GM23338 (cell line): ENCODE measurements around the gene TPO. TPM values are rescaled to one million over a fixed set of nuclear protein-coding genes. Genes with fewer than 3 reads are reported as not detected.
A peak's percentile ranks its signal among the peaks of the same experiment; 100 is the strongest.

Experiments used
- ATAC-seq: fragments of 200-7000 bp; cut with Tn5 transposase; 3 replicates; pipeline ENCODE4 v1.9.1; 2020
- DNase-seq: peaks from one replicate; pipeline ENCODE4 v3.0.0-alpha.2; 2015; ENCODE audit warnings: low spot score
- H2AFZ ChIP-seq: fragments of 200-600 bp; sonication (generic); 2 replicates; pipeline ENCODE4 v1.8.0; 2016; ENCODE audit warnings: antibody characterized with exemption, mild to moderate bottlenecking, moderate library complexity
- H3F3A ChIP-seq: fragments of 200-600 bp; sonication (generic); replicated peaks from 2 replicates; pipeline ENCODE4 v1.8.0; 2017; ENCODE audit warnings: antibody characterized with exemption, mixed run types, low read depth
- H3K27ac ChIP-seq: fragments of 200-600 bp; sonication (generic); 2 replicates; pipeline ENCODE4 v1.6.1; 2016; ENCODE audit warnings: low read depth
- H3K27me3 ChIP-seq: fragments of 200-600 bp; sonication (generic); 2 replicates; pipeline ENCODE4 v1.8.0; 2016; ENCODE audit warnings: mild to moderate bottlenecking, mixed run types, moderate library complexity; ENCODE audit not compliant: insufficient read depth
- H3K36me3 ChIP-seq: fragments of 200-600 bp; sonication (generic); 2 replicates; pipeline ENCODE4 v1.8.0; 2016; ENCODE audit warnings: mild to moderate bottlenecking; ENCODE audit not compliant: insufficient read depth
- H3K4me1 ChIP-seq: fragments of 200-600 bp; sonication (generic); 2 replicates; pipeline ENCODE4 v1.8.0; 2016; ENCODE audit warnings: mild to moderate bottlenecking, moderate library complexity; ENCODE audit not compliant: insufficient read depth
- H3K4me2 ChIP-seq: fragments of 200-600 bp; sonication (generic); 2 replicates; pipeline ENCODE4 v1.7.1; 2017; ENCODE audit warnings: mixed run types
- H3K4me3 ChIP-seq: fragments of 200-600 bp; sonication (generic); 2 replicates; pipeline ENCODE4 v1.6.1; 2016; ENCODE audit warnings: mixed run types
- H3K79me2 ChIP-seq: fragments of 200-600 bp; sonication (generic); replicated peaks from 2 replicates; pipeline ENCODE4 v1.8.0; 2017; ENCODE audit warnings: mild to moderate bottlenecking; ENCODE audit not compliant: insufficient read depth
- H3K9me2 ChIP-seq: fragments of 200-600 bp; sonication (generic); 2 replicates; pipeline ENCODE4 v1.8.0; 2017; ENCODE audit not compliant: insufficient read depth
- H4K20me1 ChIP-seq: fragments of 200-600 bp; sonication (generic); replicated peaks from 2 replicates; pipeline ENCODE4 v1.8.0; 2017; ENCODE audit warnings: mild to moderate bottlenecking; ENCODE audit not compliant: insufficient read depth
- H3K27ac Mint-ChIP-seq: 2 replicates; pipeline ENCODE4 v1.8.0; 2020; ENCODE audit warnings: inconsistent platforms, mild to moderate bottlenecking, moderate library complexity, mixed read lengths
- H3K27me3 Mint-ChIP-seq: 3 replicates; pipeline ENCODE4 v1.8.0; 2022; ENCODE audit warnings: low read depth, mild to moderate bottlenecking, moderate library complexity, mixed read lengths, inconsistent platforms; ENCODE audit not compliant: insufficient read depth, poor library complexity
- H3K36me3 Mint-ChIP-seq: 3 replicates; pipeline ENCODE4 v1.8.0; 2021; ENCODE audit warnings: low read depth, mild to moderate bottlenecking, inconsistent platforms, moderate library complexity, mixed read lengths
- H3K4me1 Mint-ChIP-seq: 3 replicates; pipeline ENCODE4 v1.8.0; 2020; ENCODE audit warnings: mild to moderate bottlenecking, inconsistent platforms, mixed read lengths
- H3K4me3 Mint-ChIP-seq: 3 replicates; pipeline ENCODE4 v1.8.0; 2021; ENCODE audit warnings: moderate library complexity, mild to moderate bottlenecking, inconsistent platforms, mixed read lengths
- H3K9me3 Mint-ChIP-seq: 3 replicates; pipeline ENCODE4 v1.8.0; 2020; ENCODE audit warnings: moderate library complexity, mild to moderate bottlenecking, inconsistent platforms, mixed read lengths
- EZH2 ChIP-seq: fragments of 200-600 bp; sonication (generic); IDR thresholded peaks from one replicate; pipeline ENCODE4 v1.8.0; 2017; ENCODE audit warnings: antibody characterized with exemption, mild to moderate bottlenecking, low read depth; ENCODE audit not compliant: unreplicated experiment
- EZH2phosphoT487 ChIP-seq: fragments of 200-600 bp; sonication (generic); IDR thresholded peaks from one replicate; pipeline ENCODE4 v1.8.1; 2018; ENCODE audit warnings: antibody characterized with exemption; ENCODE audit not compliant: unreplicated experiment
- JUNB ChIP-seq: IDR thresholded peaks from one replicate; pipeline ENCODE4 v1.6.1; 2016; ENCODE audit warnings: antibody characterized with exemption; ENCODE audit not compliant: unreplicated experiment
- NANOG ChIP-seq: IDR thresholded peaks from 2 replicates; pipeline ENCODE4 v1.6.1; 2016; ENCODE audit warnings: antibody characterized with exemption, borderline replicate concordance
- POLR2AphosphoS5 ChIP-seq: IDR thresholded peaks from 2 replicates; pipeline ENCODE4 v1.6.1; 2016; ENCODE audit warnings: antibody characterized with exemption, low read depth
- STAT1 ChIP-seq: IDR thresholded peaks from one replicate; pipeline ENCODE4 v1.6.1; 2016; ENCODE audit warnings: antibody characterized with exemption; ENCODE audit not compliant: unreplicated experiment
- ZNF114 ChIP-seq: fragments of 250-450 bp; sonication (Bioruptor Pico); IDR thresholded peaks from 2 replicates; pipeline ENCODE4 v1.5.0; 2020; ENCODE audit warnings: mild to moderate bottlenecking, moderate library complexity
- polyA plus RNA-seq: library from polyadenylated mRNA; unstranded; fragments of >200 nt; fragmentation: Nextera tagmentation; extraction: Ambion mirVana; gene quantifications from 2 replicates; pipeline ENCODE4 v1.2.1, GENCODE V29; 2016
- total RNA-seq: library from RNA; depleted of rRNA; stranded (reverse); fragments of >200 nt; shearing (Covaris generic); gene quantifications from 2 replicates; pipeline ENCODE4 v1.2.3, GENCODE V29; 2014
- TF ChIP-seq, protein P1 (sequence below), 2 experiments: fragments of 200-600 bp in 1 of 2; sonication (generic) in 1 of 2; conservative IDR thresholded peaks; 2 replicates each; pipeline versions ENCODE4 v1.5.1 to v1.6.1; 2016 to 2017; ENCODE audit warnings: antibody characterized with exemption in 2 of 2, low read depth in 2 of 2, mild to moderate bottlenecking in 2 of 2, moderate library complexity in 1 of 2
- TF ChIP-seq, protein P2 (sequence below): fragments of 250-450 bp; sonication (Bioruptor Pico); IDR thresholded peaks from 2 replicates; pipeline ENCODE4 v1.5.0; 2020; ENCODE audit warnings: mild to moderate bottlenecking, moderate library complexity

TPO gene
- total and polyA plus RNA-seq, 2 experiments from 2014 or later: 0.74 TPM; not detected in 1

DNA sequence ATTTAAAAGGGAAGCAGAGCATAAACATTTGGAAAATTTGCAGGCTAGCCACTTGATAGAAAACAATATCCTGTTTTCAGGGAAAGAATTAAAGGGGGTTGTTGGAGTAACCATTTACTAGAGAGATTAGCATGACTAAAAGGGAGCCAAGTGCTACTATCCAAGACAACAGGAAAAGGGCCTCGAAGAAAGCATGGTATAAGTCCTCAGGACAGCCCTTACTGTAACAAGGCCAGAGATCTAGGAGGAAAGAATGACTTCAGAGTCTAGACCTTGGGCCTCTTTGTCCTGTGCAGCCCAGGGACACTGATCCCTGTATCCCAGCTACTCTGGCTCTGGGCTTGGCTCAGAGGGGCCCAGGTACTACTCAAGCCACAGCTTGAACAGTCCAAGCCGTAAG lies 16.6 kb downstream of the TPO start:
- no peak overlapping the region for H3K4me3 ChIP-seq
- H2AFZ ChIP-seq: no peak overlapping the region
- Mint-ChIP-seq H3K27me3 (peaks cover 12% of the 10 kb centered on the region), H3K27ac (no peak overlapping the region), H3K4me3 (no peak overlapping the region), H3K9me3 (peaks cover 10% of the 10 kb centered on the region), H3K36me3 (no peaks in the 10 kb centered on the region; the same call in 2 of the 3 replicates), H3K4me1 (peaks cover 19% of the 10 kb centered on the region)
- H3K27me3 ChIP-seq: no peaks in the 10 kb centered on the region
- H3F3A ChIP-seq: no peaks in the 10 kb centered on the region
- peak; percentile 17 for DNase-seq
- no peaks in the 10 kb centered on the region for H3K36me3 ChIP-seq
- ATAC-seq: peak; percentile 50
- no peaks in the 10 kb centered on the region for H3K79me2 ChIP-seq
- H3K4me1 ChIP-seq: peaks cover 7% of the 10 kb centered on the region; the same call in 1 of the 2 replicates
- no peak overlapping the region for H3K27ac ChIP-seq
- H3K9me2 ChIP-seq: peaks cover 5% of the 10 kb centered on the region; the same call in 1 of the 2 replicates
- no peaks in the 10 kb centered on the region for H4K20me1 ChIP-seq
- TF ChIP-seq JUNB: no peak
- no peak for TF ChIP-seq EZH2
- no peak for TF ChIP-seq EZH2phosphoT487
- TF ChIP-seq NANOG: no peak
- TF ChIP-seq POLR2AphosphoS5: no peak
- TF ChIP-seq STAT1: no peak
- TF ChIP-seq, protein P1, sequence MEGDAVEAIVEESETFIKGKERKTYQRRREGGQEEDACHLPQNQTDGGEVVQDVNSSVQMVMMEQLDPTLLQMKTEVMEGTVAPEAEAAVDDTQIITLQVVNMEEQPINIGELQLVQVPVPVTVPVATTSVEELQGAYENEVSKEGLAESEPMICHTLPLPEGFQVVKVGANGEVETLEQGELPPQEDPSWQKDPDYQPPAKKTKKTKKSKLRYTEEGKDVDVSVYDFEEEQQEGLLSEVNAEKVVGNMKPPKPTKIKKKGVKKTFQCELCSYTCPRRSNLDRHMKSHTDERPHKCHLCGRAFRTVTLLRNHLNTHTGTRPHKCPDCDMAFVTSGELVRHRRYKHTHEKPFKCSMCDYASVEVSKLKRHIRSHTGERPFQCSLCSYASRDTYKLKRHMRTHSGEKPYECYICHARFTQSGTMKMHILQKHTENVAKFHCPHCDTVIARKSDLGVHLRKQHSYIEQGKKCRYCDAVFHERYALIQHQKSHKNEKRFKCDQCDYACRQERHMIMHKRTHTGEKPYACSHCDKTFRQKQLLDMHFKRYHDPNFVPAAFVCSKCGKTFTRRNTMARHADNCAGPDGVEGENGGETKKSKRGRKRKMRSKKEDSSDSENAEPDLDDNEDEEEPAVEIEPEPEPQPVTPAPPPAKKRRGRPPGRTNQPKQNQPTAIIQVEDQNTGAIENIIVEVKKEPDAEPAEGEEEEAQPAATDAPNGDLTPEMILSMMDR (conservative IDR thresholded peaks at IDR 0.05; ENCODE audit: low read depth in 2 of 2): no peak
- TF ChIP-seq, protein P2, sequence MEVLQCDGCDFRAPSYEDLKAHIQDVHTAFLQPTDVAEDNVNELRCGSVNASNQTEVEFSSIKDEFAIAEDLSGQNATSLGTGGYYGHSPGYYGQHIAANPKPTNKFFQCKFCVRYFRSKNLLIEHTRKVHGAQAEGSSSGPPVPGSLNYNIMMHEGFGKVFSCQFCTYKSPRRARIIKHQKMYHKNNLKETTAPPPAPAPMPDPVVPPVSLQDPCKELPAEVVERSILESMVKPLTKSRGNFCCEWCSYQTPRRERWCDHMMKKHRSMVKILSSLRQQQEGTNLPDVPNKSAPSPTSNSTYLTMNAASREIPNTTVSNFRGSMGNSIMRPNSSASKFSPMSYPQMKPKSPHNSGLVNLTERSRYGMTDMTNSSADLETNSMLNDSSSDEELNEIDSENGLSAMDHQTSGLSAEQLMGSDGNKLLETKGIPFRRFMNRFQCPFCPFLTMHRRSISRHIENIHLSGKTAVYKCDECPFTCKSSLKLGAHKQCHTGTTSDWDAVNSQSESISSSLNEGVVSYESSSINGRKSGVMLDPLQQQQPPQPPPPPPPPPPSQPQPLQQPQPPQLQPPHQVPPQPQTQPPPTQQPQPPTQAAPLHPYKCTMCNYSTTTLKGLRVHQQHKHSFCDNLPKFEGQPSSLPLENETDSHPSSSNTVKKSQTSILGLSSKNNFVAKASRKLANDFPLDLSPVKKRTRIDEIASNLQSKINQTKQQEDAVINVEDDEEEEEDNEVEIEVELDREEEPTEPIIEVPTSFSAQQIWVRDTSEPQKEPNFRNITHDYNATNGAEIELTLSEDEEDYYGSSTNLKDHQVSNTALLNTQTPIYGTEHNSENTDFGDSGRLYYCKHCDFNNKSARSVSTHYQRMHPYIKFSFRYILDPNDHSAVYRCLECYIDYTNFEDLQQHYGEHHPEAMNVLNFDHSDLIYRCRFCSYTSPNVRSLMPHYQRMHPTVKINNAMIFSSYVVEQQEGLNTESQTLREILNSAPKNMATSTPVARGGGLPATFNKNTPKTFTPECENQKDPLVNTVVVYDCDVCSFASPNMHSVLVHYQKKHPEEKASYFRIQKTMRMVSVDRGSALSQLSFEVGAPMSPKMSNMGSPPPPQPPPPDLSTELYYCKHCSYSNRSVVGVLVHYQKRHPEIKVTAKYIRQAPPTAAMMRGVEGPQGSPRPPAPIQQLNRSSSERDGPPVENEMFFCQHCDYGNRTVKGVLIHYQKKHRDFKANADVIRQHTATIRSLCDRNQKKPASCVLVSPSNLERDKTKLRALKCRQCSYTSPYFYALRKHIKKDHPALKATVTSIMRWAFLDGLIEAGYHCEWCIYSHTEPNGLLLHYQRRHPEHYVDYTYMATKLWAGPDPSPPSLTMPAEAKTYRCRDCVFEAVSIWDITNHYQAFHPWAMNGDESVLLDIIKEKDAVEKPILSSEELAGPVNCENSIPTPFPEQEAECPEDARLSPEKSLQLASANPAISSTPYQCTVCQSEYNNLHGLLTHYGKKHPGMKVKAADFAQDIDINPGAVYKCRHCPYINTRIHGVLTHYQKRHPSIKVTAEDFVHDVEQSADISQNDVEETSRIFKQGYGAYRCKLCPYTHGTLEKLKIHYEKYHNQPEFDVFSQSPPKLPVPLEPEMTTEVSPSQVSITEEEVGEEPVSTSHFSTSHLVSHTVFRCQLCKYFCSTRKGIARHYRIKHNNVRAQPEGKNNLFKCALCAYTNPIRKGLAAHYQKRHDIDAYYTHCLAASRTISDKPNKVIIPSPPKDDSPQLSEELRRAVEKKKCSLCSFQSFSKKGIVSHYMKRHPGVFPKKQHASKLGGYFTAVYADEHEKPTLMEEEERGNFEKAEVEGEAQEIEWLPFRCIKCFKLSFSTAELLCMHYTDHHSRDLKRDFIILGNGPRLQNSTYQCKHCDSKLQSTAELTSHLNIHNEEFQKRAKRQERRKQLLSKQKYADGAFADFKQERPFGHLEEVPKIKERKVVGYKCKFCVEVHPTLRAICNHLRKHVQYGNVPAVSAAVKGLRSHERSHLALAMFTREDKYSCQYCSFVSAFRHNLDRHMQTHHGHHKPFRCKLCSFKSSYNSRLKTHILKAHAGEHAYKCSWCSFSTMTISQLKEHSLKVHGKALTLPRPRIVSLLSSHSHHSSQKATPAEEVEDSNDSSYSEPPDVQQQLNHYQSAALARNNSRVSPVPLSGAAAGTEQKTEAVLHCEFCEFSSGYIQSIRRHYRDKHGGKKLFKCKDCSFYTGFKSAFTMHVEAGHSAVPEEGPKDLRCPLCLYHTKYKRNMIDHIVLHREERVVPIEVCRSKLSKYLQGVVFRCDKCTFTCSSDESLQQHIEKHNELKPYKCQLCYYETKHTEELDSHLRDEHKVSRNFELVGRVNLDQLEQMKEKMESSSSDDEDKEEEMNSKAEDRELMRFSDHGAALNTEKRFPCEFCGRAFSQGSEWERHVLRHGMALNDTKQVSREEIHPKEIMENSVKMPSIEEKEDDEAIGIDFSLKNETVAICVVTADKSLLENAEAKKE (CRISPR knock-in tag): 0 out of 2 replicates have a peak, but pooled peaks have one; percentile 18
- TF ChIP-seq ZNF114 (CRISPR knock-in tag): no peak
- H3K4me2 ChIP-seq: no peak overlapping the region
